Measurements from ENCODE around the gene SIM2. TPM values are rescaled to one million over a fixed set of nuclear protein-coding genes. Genes with fewer than 3 reads are reported as not detected.

Gene SIM2
- total and polyA plus RNA-seq, 2 of the 13 experiments (the other 11 are each of a cell fraction or from before 2014, with no cell fraction given) = 0.36 to 0.53 TPM

DNA sequence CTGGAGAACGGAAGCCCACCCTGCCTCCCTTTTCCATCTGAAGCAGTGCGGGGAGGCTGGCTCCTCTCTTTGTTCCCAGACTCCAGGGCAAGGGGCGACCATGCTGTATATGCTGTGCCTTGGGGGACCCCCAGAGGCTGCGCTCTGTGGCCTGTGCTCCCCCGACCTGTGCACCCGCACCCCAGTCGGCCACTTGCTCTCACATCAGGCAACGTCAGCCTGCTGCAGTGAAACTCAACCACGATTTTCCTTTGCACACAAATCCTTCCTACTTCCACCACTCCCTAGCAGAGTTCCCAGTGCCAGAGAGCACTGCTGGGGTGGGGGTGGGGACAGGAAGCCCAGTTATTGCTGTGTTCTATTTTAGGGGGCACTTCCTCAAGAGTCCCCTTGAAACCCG is 52.5 kb downstream of the SIM2 start (continued):
- TF ChIP-seq, protein P1, sequence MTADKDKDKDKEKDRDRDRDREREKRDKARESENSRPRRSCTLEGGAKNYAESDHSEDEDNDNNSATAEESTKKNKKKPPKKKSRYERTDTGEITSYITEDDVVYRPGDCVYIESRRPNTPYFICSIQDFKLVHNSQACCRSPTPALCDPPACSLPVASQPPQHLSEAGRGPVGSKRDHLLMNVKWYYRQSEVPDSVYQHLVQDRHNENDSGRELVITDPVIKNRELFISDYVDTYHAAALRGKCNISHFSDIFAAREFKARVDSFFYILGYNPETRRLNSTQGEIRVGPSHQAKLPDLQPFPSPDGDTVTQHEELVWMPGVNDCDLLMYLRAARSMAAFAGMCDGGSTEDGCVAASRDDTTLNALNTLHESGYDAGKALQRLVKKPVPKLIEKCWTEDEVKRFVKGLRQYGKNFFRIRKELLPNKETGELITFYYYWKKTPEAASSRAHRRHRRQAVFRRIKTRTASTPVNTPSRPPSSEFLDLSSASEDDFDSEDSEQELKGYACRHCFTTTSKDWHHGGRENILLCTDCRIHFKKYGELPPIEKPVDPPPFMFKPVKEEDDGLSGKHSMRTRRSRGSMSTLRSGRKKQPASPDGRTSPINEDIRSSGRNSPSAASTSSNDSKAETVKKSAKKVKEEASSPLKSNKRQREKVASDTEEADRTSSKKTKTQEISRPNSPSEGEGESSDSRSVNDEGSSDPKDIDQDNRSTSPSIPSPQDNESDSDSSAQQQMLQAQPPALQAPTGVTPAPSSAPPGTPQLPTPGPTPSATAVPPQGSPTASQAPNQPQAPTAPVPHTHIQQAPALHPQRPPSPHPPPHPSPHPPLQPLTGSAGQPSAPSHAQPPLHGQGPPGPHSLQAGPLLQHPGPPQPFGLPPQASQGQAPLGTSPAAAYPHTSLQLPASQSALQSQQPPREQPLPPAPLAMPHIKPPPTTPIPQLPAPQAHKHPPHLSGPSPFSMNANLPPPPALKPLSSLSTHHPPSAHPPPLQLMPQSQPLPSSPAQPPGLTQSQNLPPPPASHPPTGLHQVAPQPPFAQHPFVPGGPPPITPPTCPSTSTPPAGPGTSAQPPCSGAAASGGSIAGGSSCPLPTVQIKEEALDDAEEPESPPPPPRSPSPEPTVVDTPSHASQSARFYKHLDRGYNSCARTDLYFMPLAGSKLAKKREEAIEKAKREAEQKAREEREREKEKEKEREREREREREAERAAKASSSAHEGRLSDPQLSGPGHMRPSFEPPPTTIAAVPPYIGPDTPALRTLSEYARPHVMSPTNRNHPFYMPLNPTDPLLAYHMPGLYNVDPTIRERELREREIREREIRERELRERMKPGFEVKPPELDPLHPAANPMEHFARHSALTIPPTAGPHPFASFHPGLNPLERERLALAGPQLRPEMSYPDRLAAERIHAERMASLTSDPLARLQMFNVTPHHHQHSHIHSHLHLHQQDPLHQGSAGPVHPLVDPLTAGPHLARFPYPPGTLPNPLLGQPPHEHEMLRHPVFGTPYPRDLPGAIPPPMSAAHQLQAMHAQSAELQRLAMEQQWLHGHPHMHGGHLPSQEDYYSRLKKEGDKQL (CRISPR knock-in tag; IDR thresholded peaks at IDR 0.05; ENCODE audit: low read depth) = no peak
- TF ChIP-seq REL (CRISPR knock-in tag; conservative IDR thresholded peaks at IDR 0.05) (no peak), FOXM1 (CRISPR knock-in tag; IDR thresholded peaks at IDR 0.05) (no peak), ZSCAN29 (CRISPR knock-in tag; conservative IDR thresholded peaks at IDR 0.05) (no peak)

DNA sequence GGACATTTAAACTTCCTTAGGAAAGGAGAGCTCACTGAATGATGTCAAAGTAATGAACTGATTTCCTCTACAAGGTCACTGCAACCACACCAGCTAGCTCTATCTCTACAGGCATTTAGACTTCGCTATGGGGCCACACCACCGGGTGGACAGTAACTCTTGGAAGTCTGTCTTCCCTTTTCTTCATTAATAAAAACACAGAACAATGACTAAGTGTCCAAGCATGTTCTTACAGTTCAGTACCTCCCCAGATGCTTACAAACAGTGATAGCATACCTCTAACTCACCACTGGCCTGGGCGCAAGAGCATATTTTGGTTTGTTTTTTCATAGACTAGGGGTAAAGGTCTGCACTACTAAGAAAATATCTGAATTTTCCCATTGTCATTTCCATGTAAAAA is 54.6 kb downstream of the SIM2 start:
- no peak overlapping the region for H3K4me2 ChIP-seq (ENCODE audit: low read depth, low read length)
- H2AFZ ChIP-seq (ENCODE audit: low read length) = no peak overlapping the region
- DNase-seq (ENCODE audit: low spot score) = no peak
- no peaks in the 10 kb centered on the region for H3K9me3 ChIP-seq (ENCODE audit: low read length)
- no peak for FAIRE-seq
- no peak for TF ChIP-seq ZNF883 (CRISPR knock-in tag; IDR thresholded peaks at IDR 0.05; ENCODE audit: not compliant biosample characterization)
- no peak for TF ChIP-seq ZNF260 (CRISPR knock-in tag; IDR thresholded peaks at IDR 0.05; ENCODE audit: borderline replicate concordance, low read depth)
- no peak for TF ChIP-seq HDAC1 (CRISPR knock-in tag; IDR thresholded peaks at IDR 0.05)
- no peak for TF ChIP-seq CREM (IDR thresholded peaks at IDR 0.05)
- no peak for TF ChIP-seq CREM (CRISPR knock-in tag; IDR thresholded peaks at IDR 0.05)
- TF ChIP-seq, protein P2, sequence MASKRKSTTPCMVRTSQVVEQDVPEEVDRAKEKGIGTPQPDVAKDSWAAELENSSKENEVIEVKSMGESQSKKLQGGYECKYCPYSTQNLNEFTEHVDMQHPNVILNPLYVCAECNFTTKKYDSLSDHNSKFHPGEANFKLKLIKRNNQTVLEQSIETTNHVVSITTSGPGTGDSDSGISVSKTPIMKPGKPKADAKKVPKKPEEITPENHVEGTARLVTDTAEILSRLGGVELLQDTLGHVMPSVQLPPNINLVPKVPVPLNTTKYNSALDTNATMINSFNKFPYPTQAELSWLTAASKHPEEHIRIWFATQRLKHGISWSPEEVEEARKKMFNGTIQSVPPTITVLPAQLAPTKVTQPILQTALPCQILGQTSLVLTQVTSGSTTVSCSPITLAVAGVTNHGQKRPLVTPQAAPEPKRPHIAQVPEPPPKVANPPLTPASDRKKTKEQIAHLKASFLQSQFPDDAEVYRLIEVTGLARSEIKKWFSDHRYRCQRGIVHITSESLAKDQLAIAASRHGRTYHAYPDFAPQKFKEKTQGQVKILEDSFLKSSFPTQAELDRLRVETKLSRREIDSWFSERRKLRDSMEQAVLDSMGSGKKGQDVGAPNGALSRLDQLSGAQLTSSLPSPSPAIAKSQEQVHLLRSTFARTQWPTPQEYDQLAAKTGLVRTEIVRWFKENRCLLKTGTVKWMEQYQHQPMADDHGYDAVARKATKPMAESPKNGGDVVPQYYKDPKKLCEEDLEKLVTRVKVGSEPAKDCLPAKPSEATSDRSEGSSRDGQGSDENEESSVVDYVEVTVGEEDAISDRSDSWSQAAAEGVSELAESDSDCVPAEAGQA (IDR thresholded peaks at IDR 0.05; ENCODE audit: low read depth) = no peak
- TF ChIP-seq, protein P2 (CRISPR knock-in tag; IDR thresholded peaks at IDR 0.05; ENCODE audit: borderline replicate concordance) = no peak
- TF ChIP-seq ZZZ3 (CRISPR knock-in tag; IDR thresholded peaks at IDR 0.05; ENCODE audit: borderline replicate concordance) = no peak
- no peaks in the 10 kb centered on the region for H3K27me3 ChIP-seq (ENCODE audit: control insufficient read depth in 1 of 2, insufficient read depth in 2 of 2, low read length in 2 of 2)
- intact Hi-C loops (cut with micrococcal nuclease; ENCODE audit: unreplicated experiment) = no loop called here
- no TSS peak for BruUV-seq (replicated peaks)
- no peak overlapping the region for H3K4me3 ChIP-seq (replicated peaks in 1 of 3; ENCODE audit: insufficient read depth in 1 of 3, low read depth in 2 of 3, low read length in 3 of 3)
- WGBS (ENCODE audit: low lambda C conversion rate) = 90% methylated on average over 3 of the region's 3 CpGs
- in situ Hi-C loops (cut with HindIII; ENCODE audit: extremely low pct_ligation_motif_present, low pct_unique_long_range_greater_than_20kb) = loop anchor here (5.0 kb wide), 1 partner anchor 174 kb away; no protein-coding TSS in a partner anchor
- ChIA-PET CTCF (ENCODE audit: low intra/inter-chr PET ratio, low total read pairs) (no interaction called here), POLR2A (no interaction called here)
- no peaks in the 10 kb centered on the region for H4K20me1 ChIP-seq (ENCODE audit: insufficient read depth, low read length)
- H3K27ac ChIP-seq (ENCODE audit: extremely low read length, insufficient read depth, low read length) = no peak overlapping the region
- H3K36me3 ChIP-seq (replicated peaks in 1 of 2; ENCODE audit: control insufficient read depth in 1 of 2, insufficient read depth in 2 of 2, low read length in 2 of 2) = peaks cover 0 to 7% of the 10 kb centered on the region in 2 experiments; a peak in 1 of 5 replicates
- H3K79me2 ChIP-seq (ENCODE audit: insufficient read depth, low read length) = no peaks in the 10 kb centered on the region
- H3K9ac ChIP-seq (ENCODE audit: insufficient read depth, low read depth, low read length) = no peak overlapping the region
- ATAC-seq = no peak
- peaks cover under 1% of the 10 kb centered on the region; the same call in 1 of the 2 replicates for H3K4me1 ChIP-seq (ENCODE audit: insufficient read depth, low read length)

Data from HepG2 (cell line).